Measurements from ENCODE around the gene SYT8. TPM values are rescaled to one million over a fixed set of nuclear protein-coding genes. Genes with fewer than 3 reads are reported as not detected.

The SYT8 gene
- total RNA-seq, 1 experiment from 2014 or later = 7.8 TPM

- Histone ChIP-seq H3K9me3 (ENCODE audit: low read length) (no peaks in the 10 kb centered on the region), H3K36me3 (ENCODE audit: low read depth, low read length) (no peaks in the 10 kb centered on the region), H2AFZ (ENCODE audit: low read length) (peak overlapping the region; percentile 63), H3K27me3 (ENCODE audit: low read length) (no peaks in the 10 kb centered on the region), H3K9ac (ENCODE audit: low read length) (no peak overlapping the region), H3K4me3 (ENCODE audit: low read length) (no peak overlapping the region), H4K20me1 (ENCODE audit: low read length) (no peaks in the 10 kb centered on the region), H3K27ac (ENCODE audit: low read length) (no peak overlapping the region), H3K4me1 (ENCODE audit: insufficient read depth, low read length) (peaks cover 42% of the 10 kb centered on the region), H3F3A (ENCODE audit: low read length, unreplicated experiment) (no peaks in the 10 kb centered on the region), H3K79me2 (ENCODE audit: low read length) (no peaks in the 10 kb centered on the region), H3K4me2 (ENCODE audit: low read length) (peak overlapping the region; percentile 75), H3K9me2 (replicated peaks; ENCODE audit: low read length) (no peaks in the 10 kb centered on the region)
- intact Hi-C loops (cut with micrococcal nuclease) = no loop called here
- DNase-seq (peak; percentile 90), ATAC-seq (peak; percentile 58)
- ChIA-PET POLR2A (ENCODE audit: unreplicated experiment) (no interaction called here), CTCF (interaction anchor here (0.5 to 0.6 kb wide), 2 partner anchors 55 to 133 kb away, joined by 3 to 4 read pairs; no protein-coding TSS in a partner anchor)
- TF ChIP-seq EZH2phosphoT487 (IDR thresholded peaks at IDR 0.05; ENCODE audit: borderline replicate concordance, low read length) (no peak), CTCF (conservative IDR thresholded peaks at IDR 0.05; ENCODE audit: low read depth, low read length) (no peak), EZH2 (IDR thresholded peaks at IDR 0.05; ENCODE audit: low read length, unreplicated experiment) (no peak)
- BruUV-seq (replicated peaks) = no TSS peak
These were observed 7.5 kb upstream of the SYT8 start for GRCh38 chr11:1827095-1827813.

DNA sequence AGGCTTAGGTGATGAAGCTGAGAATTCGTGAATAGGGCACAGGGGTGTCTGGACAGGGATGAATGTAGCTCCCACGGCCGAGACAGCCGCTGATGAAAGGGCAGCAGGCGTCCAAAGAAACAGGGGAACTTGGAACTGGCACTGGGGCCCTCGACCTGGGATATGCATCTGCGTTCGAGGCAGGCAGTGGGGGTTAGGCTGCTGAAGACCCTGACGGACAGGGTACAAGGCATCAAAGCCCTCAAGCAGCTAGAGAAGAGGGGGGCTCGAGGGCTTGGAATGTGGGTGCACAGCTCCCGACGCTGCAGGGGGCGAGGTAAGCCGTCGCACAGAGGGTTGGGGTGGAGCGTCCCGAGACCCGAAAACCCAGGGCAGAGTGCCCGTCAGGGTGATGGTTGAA is 6.9 kb upstream of the SYT8 start:
- no TSS peak for BruUV-seq (replicated peaks)
- peaks cover 49% of the 10 kb centered on the region for H3K4me1 ChIP-seq (ENCODE audit: insufficient read depth, low read length)
- H3K27ac ChIP-seq (ENCODE audit: low read length) = no peak overlapping the region
- no peak overlapping the region for H3K9ac ChIP-seq (ENCODE audit: low read length)
- H3K79me2 ChIP-seq (ENCODE audit: low read length) = no peaks in the 10 kb centered on the region
- H3K4me3 ChIP-seq (ENCODE audit: low read length) = no peak overlapping the region
- H3K9me2 ChIP-seq (replicated peaks; ENCODE audit: low read length) = no peaks in the 10 kb centered on the region
- ChIA-PET CTCF (interaction anchor here (0.6 kb wide), 1 partner anchor 134 kb away, joined by 3 read pairs; no protein-coding TSS in a partner anchor), POLR2A (ENCODE audit: unreplicated experiment) (no interaction called here)
- no peak for TF ChIP-seq EZH2phosphoT487 (IDR thresholded peaks at IDR 0.05; ENCODE audit: borderline replicate concordance, low read length)
- intact Hi-C loops (cut with micrococcal nuclease) = no loop called here
- no peak for ATAC-seq
- H3K36me3 ChIP-seq (ENCODE audit: low read depth, low read length) = no peaks in the 10 kb centered on the region
- H3K9me3 ChIP-seq (ENCODE audit: low read length) = no peaks in the 10 kb centered on the region
- no peaks in the 10 kb centered on the region for H3K27me3 ChIP-seq (ENCODE audit: low read length)
- H3F3A ChIP-seq (ENCODE audit: low read length, unreplicated experiment) = no peaks in the 10 kb centered on the region
- H3K4me2 ChIP-seq (ENCODE audit: low read length) = no peak overlapping the region
- no peak overlapping the region for H2AFZ ChIP-seq (ENCODE audit: low read length)
- DNase-seq = no peak
- no peaks in the 10 kb centered on the region for H4K20me1 ChIP-seq (ENCODE audit: low read length)

DNA sequence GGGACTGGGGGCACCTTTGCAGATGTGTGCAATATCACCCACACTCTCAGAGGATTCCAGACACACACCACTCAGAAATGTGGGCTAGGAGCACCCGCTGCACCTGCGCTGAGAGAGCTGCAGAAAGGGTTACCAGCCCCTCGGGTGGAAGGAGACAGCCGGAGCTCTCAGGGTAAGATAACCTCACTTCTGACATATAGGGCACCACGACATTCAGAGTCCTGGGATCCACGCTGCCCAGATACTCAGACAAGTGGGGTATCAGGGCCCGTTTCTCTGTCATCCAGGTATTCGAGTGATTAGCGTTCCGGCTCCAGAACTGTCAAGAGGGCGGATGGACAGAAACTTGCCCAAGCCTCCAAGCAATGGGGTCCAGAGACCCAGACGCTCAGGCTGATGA is 6.2 kb upstream of the SYT8 start:
- Histone ChIP-seq H3K9me2 (replicated peaks; ENCODE audit: low read length) (no peaks in the 10 kb centered on the region), H3K79me2 (ENCODE audit: low read length) (no peaks in the 10 kb centered on the region), H3F3A (ENCODE audit: low read length, unreplicated experiment) (no peaks in the 10 kb centered on the region), H3K4me1 (ENCODE audit: insufficient read depth, low read length) (peaks cover 53% of the 10 kb centered on the region), H3K9me3 (ENCODE audit: low read length) (no peaks in the 10 kb centered on the region), H4K20me1 (ENCODE audit: low read length) (no peaks in the 10 kb centered on the region), H3K4me3 (ENCODE audit: low read length) (no peak overlapping the region), H2AFZ (ENCODE audit: low read length) (no peak overlapping the region), H3K4me2 (ENCODE audit: low read length) (peak overlapping the region; percentile 21; the same call in 1 of the 2 replicates), H3K27ac (ENCODE audit: low read length) (no peak overlapping the region), H3K27me3 (ENCODE audit: low read length) (no peaks in the 10 kb centered on the region), H3K36me3 (ENCODE audit: low read depth, low read length) (no peaks in the 10 kb centered on the region), H3K9ac (ENCODE audit: low read length) (no peak overlapping the region)
- DNase-seq = no peak
- no peak for ATAC-seq
- no TSS peak for BruUV-seq (replicated peaks)
- TF ChIP-seq CTCF (conservative IDR thresholded peaks at IDR 0.05; ENCODE audit: low read depth, low read length) = no peak
- no peak for TF ChIP-seq EZH2phosphoT487 (IDR thresholded peaks at IDR 0.05; ENCODE audit: borderline replicate concordance, low read length)
- TF ChIP-seq EZH2 (IDR thresholded peaks at IDR 0.05; ENCODE audit: low read length, unreplicated experiment) = no peak
- ChIA-PET CTCF (interaction anchor here (0.5 kb wide), 1 partner anchor 66 kb away, joined by 3 read pairs; no protein-coding TSS in a partner anchor), POLR2A (ENCODE audit: unreplicated experiment) (no interaction called here)
- intact Hi-C loops (cut with micrococcal nuclease) = no loop called here

Measured in PC-3 (cell line).